NCI-H146 treated with DMSO at 0.1 percent for 48 hours (cell line): ENCODE measurements around the gene PDE4A.

ENCODE experiments used
- DNase-seq: peaks from one replicate; lab custom pipeline; 2025; ENCODE audit not compliant: unreplicated experiment; lab: John Stamatoyannopoulos, UW

Gene PDE4A

GRCh38 chr19:10505583-10506229, 85.4 kb downstream of the PDE4A start:
- no peak for DNase-seq

GRCh38 chr19:10508036-10508435, 87.7 kb downstream of the PDE4A start:
- DNase-seq: no peak

GRCh38 chr19:10508707-10509106, 88.4 kb downstream of the PDE4A start:
- DNase-seq: no peak

- DNase-seq: no peak
Observed at GRCh38 chr19:10510301-10510802, 90.0 kb downstream of the PDE4A start.

GRCh38 chr19:10513223-10513622, 92.9 kb downstream of the PDE4A start:
- DNase-seq: no peak

- no peak for DNase-seq
Observed at GRCh38 chr19:10514211-10515145, 94.1 kb downstream of the PDE4A start.

- no peak for DNase-seq
Observed at GRCh38 chr19:10516064-10516385, 95.7 kb downstream of the PDE4A start.

- DNase-seq: no peak
Observed at GRCh38 chr19:10516671-10517286, 96.4 kb downstream of the PDE4A start.

- DNase-seq: peak; percentile 19
Observed at GRCh38 chr19:10517361-10517759, 97.0 kb downstream of the PDE4A start, which contains the start of gene S1PR5. Gene S1PR5 (minus strand): TSS chr19:10517447. CDS start chr19:10515011, 2,436 bp downstream.

GRCh38 chr19:10517760-10518443, 97.6 kb downstream of the PDE4A start:
- peak; percentile 18 for DNase-seq

GRCh38 chr19:10518444-10519361, 98.4 kb downstream of the PDE4A start:
- no peak for DNase-seq
